Measurements from ENCODE around the gene IRGC. TPM values are rescaled to one million over a fixed set of nuclear protein-coding genes. Genes with fewer than 3 reads are reported as not detected.
A peak's percentile ranks its signal among the peaks of the same experiment; 100 is the strongest.

Gene IRGC
- total RNA-seq, 2 donors from 2014 or later, result not detected

DNA sequence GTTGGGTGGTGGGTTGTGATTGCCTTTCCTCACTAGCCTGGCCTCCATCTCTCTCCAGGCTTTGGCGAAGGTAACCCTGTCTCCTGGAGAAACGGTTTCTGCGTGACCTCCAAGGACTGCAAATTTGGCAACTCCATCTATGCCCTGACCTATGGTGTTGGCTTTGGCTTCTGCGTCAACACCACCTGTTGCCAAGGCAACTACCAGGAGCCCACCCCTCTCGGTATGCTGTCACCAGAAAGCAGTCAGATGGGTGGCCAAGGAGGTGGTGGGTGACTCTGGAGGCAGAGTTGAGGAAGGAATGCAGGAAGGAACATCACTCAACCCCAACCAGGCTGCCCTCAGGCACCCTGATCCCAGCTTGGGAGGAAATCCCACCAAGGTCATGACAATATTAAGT lies 18.6 kb upstream of the IRGC start:
- H3K27me3 Mint-ChIP-seq, result no peaks in the 10 kb centered on the region
- ATAC-seq (no peak), DNase-seq (no peak)
- no peak overlapping the region for H3K27ac Mint-ChIP-seq
- peaks cover 14% of the 10 kb centered on the region for H3K4me1 Mint-ChIP-seq
- H3K36me3 Mint-ChIP-seq (ENCODE audit: low read depth), result no peaks in the 10 kb centered on the region
- H3K9me3 ChIP-seq (ENCODE audit: control insufficient read depth, low read length, poor library complexity, severe bottlenecking), result no peaks in the 10 kb centered on the region
- H3K4me3 Mint-ChIP-seq, result no peak overlapping the region

DNA sequence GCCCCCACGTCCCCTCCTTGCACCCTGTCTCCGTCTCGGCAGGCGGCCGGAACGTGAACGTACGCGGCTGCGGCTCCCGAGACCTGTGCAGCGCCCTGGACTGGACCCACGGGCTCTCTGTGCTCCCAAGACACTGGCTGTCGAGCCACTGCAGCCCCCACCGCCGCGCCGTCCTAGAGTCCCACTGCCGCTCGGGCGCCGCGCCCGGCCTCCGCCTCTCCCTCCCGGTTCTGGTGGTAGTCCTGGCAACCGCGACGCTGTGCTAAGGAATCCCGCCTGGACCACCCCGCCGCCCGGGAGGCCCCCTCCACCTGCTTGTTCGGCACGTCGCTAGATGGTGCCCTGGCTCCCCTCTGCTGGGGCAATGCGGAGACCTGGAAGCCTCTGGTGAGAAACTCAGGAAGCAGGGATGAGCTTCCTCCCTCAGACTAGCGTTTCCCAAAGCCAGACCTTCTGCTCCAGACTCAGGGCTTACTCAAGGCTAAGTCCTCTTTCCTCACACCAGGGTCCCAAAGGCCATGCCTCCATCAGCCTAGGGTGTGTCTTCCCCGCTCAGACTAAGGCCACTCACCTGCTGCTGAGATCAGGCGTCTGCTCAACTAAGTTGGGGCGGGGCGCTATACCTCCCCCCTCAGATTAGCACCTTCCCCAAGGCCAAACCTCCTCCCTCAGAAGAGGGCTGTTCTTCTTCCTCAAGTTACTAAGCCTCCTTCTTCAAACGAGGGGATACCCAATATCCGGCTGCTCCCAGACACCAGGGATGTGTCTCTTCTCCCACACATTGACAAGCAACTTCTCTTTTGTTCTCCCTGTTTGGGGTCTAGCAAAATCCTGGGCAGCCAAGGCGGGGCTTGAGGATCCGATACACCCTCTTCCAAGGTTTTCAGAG lies 16.1 kb upstream of the IRGC start:
- Mint-ChIP-seq H3K27ac (peak overlapping the region; percentile 67), H3K4me3 (peak overlapping the region; percentile 49), H3K36me3 (ENCODE audit: low read depth) (no peaks in the 10 kb centered on the region), H3K27me3 (no peaks in the 10 kb centered on the region), H3K4me1 (peaks cover 17% of the 10 kb centered on the region)
- no peak for DNase-seq
- H3K9me3 ChIP-seq (ENCODE audit: control insufficient read depth, low read length, poor library complexity, severe bottlenecking), result no peaks in the 10 kb centered on the region
- no peak for ATAC-seq

DNA sequence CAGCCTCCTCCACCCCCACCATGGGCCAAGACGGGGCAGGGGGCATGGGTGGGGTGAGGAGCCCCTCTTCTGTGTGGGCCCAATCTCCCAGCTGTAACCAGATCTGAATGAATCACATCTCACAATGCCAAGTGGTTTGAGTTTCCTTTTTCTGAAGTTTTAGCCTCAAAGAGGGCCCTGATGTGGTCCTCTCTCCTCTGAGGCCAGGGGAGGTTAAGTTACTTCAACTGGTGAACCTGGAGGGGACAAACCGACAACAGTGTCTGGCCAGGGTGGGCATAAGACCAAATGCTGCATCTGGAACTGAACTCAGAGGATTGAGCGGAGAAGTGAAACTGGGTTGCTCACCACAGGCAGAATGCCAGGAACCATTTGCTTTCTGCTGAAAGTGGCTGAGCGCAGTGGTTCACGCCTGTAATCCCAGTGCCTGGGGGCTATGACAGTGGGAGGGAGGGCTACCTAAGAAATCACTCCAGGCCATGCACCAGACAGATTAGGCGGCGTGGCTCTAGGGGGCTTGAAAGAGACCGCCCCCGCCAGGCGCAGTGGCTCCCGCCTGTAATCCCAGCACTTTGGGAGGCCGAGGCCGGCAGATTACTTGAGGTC lies 15.4 kb upstream of the IRGC start:
- ATAC-seq (no peak), DNase-seq (no peak)
- H3K4me1 Mint-ChIP-seq, result peaks cover 17% of the 10 kb centered on the region
- peak overlapping the region; percentile 67 for H3K27ac Mint-ChIP-seq
- H3K27me3 Mint-ChIP-seq, result no peaks in the 10 kb centered on the region
- peak overlapping the region; percentile 49 for H3K4me3 Mint-ChIP-seq
- H3K36me3 Mint-ChIP-seq (ENCODE audit: low read depth), result no peaks in the 10 kb centered on the region
- H3K9me3 ChIP-seq (ENCODE audit: control insufficient read depth, low read length, poor library complexity, severe bottlenecking), result no peaks in the 10 kb centered on the region

- Mint-ChIP-seq H3K36me3 (ENCODE audit: low read depth) (no peaks in the 10 kb centered on the region), H3K4me1 (peaks cover 17% of the 10 kb centered on the region)
- no peak for ATAC-seq
These were observed 11.7 kb upstream of the IRGC start for GRCh38 chr19:43704002-43704705.

GRCh38 chr19:43705729-43706128 lies 10.1 kb upstream of the IRGC start:
- H3K27ac Mint-ChIP-seq, result no peak overlapping the region
- no peak for ATAC-seq
- H3K36me3 Mint-ChIP-seq (ENCODE audit: low read depth), result no peaks in the 10 kb centered on the region
- no peak for DNase-seq
- H3K4me3 Mint-ChIP-seq, result no peak overlapping the region
- H3K27me3 Mint-ChIP-seq, result no peaks in the 10 kb centered on the region
- peaks cover 8% of the 10 kb centered on the region for H3K4me1 Mint-ChIP-seq
- H3K9me3 ChIP-seq (ENCODE audit: control insufficient read depth, low read length, poor library complexity, severe bottlenecking), result no peaks in the 10 kb centered on the region

More at GRCh38 chr19:43704002-43704705, 11.7 kb upstream of the IRGC start:
- Mint-ChIP-seq H3K27ac (no peak overlapping the region), H3K4me3 (no peak overlapping the region), H3K27me3 (no peaks in the 10 kb centered on the region)
- H3K9me3 ChIP-seq (ENCODE audit: control insufficient read depth, low read length, poor library complexity, severe bottlenecking), result no peaks in the 10 kb centered on the region
- DNase-seq, result no peak

GRCh38 chr19:43707158-43707712 lies 8.6 kb upstream of the IRGC start:
- no peak for DNase-seq
- no peak overlapping the region for H3K27ac Mint-ChIP-seq

DNA sequence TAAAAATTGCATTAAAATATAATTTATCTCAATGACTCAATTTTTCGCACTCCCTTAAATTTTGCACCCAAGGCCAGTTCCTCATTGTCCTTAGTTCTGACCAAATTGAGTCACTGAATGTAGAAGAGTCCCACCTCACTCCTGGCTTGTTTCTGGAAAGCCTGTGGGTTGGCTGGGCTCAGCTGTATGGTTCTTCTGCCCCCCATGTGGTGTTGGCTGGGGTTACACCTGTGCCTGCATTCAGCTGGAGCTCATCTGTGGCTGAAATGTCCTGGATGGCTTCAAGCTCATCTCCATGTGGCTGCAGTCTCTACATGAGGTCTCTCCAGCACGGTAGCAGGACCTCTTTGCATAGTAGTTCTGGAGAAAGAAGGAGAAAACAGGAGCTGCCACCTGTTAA lies 7.2 kb upstream of the IRGC start:
- no peak overlapping the region for H3K4me3 Mint-ChIP-seq
- peaks cover 22% of the 10 kb centered on the region for H3K27me3 Mint-ChIP-seq
- ATAC-seq, result no peak
- DNase-seq, result no peak
- no peaks in the 10 kb centered on the region for H3K36me3 Mint-ChIP-seq (ENCODE audit: low read depth)
- no peaks in the 10 kb centered on the region for H3K4me1 Mint-ChIP-seq
- H3K27ac Mint-ChIP-seq, result no peak overlapping the region
- H3K9me3 ChIP-seq (ENCODE audit: control insufficient read depth, low read length, poor library complexity, severe bottlenecking), result no peaks in the 10 kb centered on the region

More at GRCh38 chr19:43707158-43707712, 8.6 kb upstream of the IRGC start:
- no peaks in the 10 kb centered on the region for H3K9me3 ChIP-seq (ENCODE audit: control insufficient read depth, low read length, poor library complexity, severe bottlenecking)
- Mint-ChIP-seq H3K4me1 (peaks cover 3% of the 10 kb centered on the region), H3K27me3 (peaks cover 12% of the 10 kb centered on the region), H3K4me3 (no peak overlapping the region), H3K36me3 (ENCODE audit: low read depth) (no peaks in the 10 kb centered on the region)
- ATAC-seq, result no peak

GRCh38 chr19:43711751-43712355 lies 4.0 kb upstream of the IRGC start:
- Mint-ChIP-seq H3K27ac (peak overlapping the region; percentile 39), H3K4me3 (no peak overlapping the region), H3K27me3 (peaks cover 33% of the 10 kb centered on the region), H3K4me1 (peaks cover 2% of the 10 kb centered on the region), H3K36me3 (ENCODE audit: low read depth) (peaks cover 2% of the 10 kb centered on the region)
- ATAC-seq, result no peak
- H3K9me3 ChIP-seq (ENCODE audit: control insufficient read depth, low read length, poor library complexity, severe bottlenecking), result no peaks in the 10 kb centered on the region
- no peak for DNase-seq

- H3K27ac Mint-ChIP-seq, result no peak overlapping the region
- H3K36me3 Mint-ChIP-seq (ENCODE audit: low read depth), result peaks cover 2% of the 10 kb centered on the region
- peaks cover 33% of the 10 kb centered on the region for H3K27me3 Mint-ChIP-seq
- no peak overlapping the region for H3K4me3 Mint-ChIP-seq
- DNase-seq (no peak), ATAC-seq (no peak)
- peaks cover 2% of the 10 kb centered on the region for H3K4me1 Mint-ChIP-seq
- no peaks in the 10 kb centered on the region for H3K9me3 ChIP-seq (ENCODE audit: control insufficient read depth, low read length, poor library complexity, severe bottlenecking)
These were observed 2.7 kb upstream of the IRGC start for GRCh38 chr19:43713208-43713607.

- Mint-ChIP-seq H3K27ac (no peak overlapping the region), H3K27me3 (peaks cover 11% of the 10 kb centered on the region), H3K4me1 (peaks cover 2% of the 10 kb centered on the region), H3K36me3 (ENCODE audit: low read depth) (peaks cover 2% of the 10 kb centered on the region), H3K4me3 (no peak overlapping the region)
- no peaks in the 10 kb centered on the region for H3K9me3 ChIP-seq (ENCODE audit: control insufficient read depth, low read length, poor library complexity, severe bottlenecking)
- ATAC-seq, result no peak
- DNase-seq, result no peak
These were observed 2.9 kb downstream of the IRGC start for GRCh38 chr19:43718627-43719377.

GRCh38 chr19:43719378-43719868 lies 3.5 kb downstream of the IRGC start:
- H3K4me3 Mint-ChIP-seq, result no peak overlapping the region
- peaks cover 2% of the 10 kb centered on the region for H3K36me3 Mint-ChIP-seq (ENCODE audit: low read depth)

GRCh38 chr19:43719918-43720317 lies 4.0 kb downstream of the IRGC start:
- Mint-ChIP-seq H3K27ac (no peak overlapping the region), H3K4me1 (peaks cover under 1% of the 10 kb centered on the region), H3K36me3 (ENCODE audit: low read depth) (no peaks in the 10 kb centered on the region), H3K4me3 (no peak overlapping the region), H3K27me3 (peaks cover 7% of the 10 kb centered on the region)
- DNase-seq, result no peak
- ATAC-seq, result no peak
- no peaks in the 10 kb centered on the region for H3K9me3 ChIP-seq (ENCODE audit: control insufficient read depth, low read length, poor library complexity, severe bottlenecking)

More at GRCh38 chr19:43719378-43719868, 3.5 kb downstream of the IRGC start:
- Mint-ChIP-seq H3K27me3 (peaks cover 11% of the 10 kb centered on the region), H3K27ac (no peak overlapping the region), H3K4me1 (peaks cover 2% of the 10 kb centered on the region)
- H3K9me3 ChIP-seq (ENCODE audit: control insufficient read depth, low read length, poor library complexity, severe bottlenecking), result no peaks in the 10 kb centered on the region
- no peak for ATAC-seq
- no peak for DNase-seq

Data from T-helper 17 cell (primary cell).